GM13976 (cell line): Measurements from ENCODE around the gene TDP1.

Experiments used
- DNase-seq: peaks from one replicate; pipeline ENCODE4 v3.0.0; 2012; ENCODE audit warnings: low spot score
- CTCF ChIP-seq: IDR thresholded peaks from 2 replicates; pipeline ENCODE4 v1.5.1; 2012; ENCODE audit warnings: borderline replicate concordance, mild to moderate bottlenecking; ENCODE audit not compliant: insufficient read depth; ENCODE audit errors: extremely low read depth, missing control alignments, control extremely low read depth
- in situ Hi-C: fragments of 300-500 bp; cut with MboI; formaldehyde crosslinking; loops from one replicate; pipeline ENCODE4 v1.12.0; 2022; ENCODE audit warnings: low sequenced_read_pairs, mixed read lengths, inconsistent platforms; ENCODE audit not compliant: unreplicated experiment

TDP1 gene

DNA sequence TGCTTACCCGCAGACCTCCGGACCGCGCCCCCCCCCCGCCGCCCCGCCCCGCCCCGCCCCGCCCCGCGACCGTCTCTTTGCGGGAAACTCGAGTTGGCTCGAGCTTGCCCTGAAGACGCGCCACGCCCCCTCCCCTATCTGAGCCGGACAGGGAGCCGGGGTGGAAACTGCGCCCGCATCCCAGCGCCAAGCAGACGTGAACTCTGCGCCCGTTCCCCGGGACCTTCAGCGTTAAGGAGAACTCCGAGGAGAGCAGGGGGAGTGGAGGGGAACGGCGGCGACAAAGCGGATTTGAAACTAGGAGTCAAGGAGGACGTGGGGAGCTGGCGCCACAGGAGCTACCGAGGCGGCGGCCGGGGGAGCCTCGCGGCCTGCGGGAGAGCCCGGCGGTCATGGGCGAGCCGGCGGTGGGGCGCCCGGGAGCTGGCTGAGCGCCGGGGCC lies 106.0 kb downstream of the TDP1 start, which contains the start of gene KCNK13:
Gene KCNK13 (plus strand): TSS at position 310 of the 442 bp plus-strand sequence. CDS start 212 bp downstream, outside the sequence.
- no peak for TF ChIP-seq CTCF
- in situ Hi-C loops: no loop called here
- DNase-seq: peak; percentile 59

- peak; percentile 51 for DNase-seq
- in situ Hi-C loops: no loop called here
- no peak for TF ChIP-seq CTCF
These were observed 106.5 kb downstream of the TDP1 start for GRCh38 chr14:90062127-90062794.

GRCh38 chr14:90062822-90063539 lies 107.3 kb downstream of the TDP1 start:
- in situ Hi-C loops: no loop called here
- DNase-seq: no peak
- TF ChIP-seq CTCF: no peak

DNA sequence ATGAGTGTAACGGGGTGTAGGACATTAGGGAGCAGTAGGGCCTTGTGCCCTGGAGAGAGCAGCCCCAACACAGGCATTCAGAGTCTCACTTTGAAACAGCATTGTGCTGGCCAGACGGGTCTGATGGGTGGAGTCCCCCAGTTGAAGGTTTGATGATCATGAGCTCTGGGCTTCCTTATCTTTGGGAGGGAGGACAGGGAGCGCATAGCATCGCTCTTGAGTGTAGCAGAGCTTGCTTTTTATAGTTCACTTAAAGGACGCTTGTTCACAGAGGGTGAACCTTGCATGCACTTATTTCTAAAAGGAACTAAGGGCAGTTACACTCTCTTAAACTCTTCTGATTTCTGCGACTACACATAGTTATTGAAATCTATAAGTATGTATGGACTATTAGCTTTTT lies 116.6 kb downstream of the TDP1 start:
- in situ Hi-C loops: no loop called here
- TF ChIP-seq CTCF: no peak
- no peak for DNase-seq

DNA sequence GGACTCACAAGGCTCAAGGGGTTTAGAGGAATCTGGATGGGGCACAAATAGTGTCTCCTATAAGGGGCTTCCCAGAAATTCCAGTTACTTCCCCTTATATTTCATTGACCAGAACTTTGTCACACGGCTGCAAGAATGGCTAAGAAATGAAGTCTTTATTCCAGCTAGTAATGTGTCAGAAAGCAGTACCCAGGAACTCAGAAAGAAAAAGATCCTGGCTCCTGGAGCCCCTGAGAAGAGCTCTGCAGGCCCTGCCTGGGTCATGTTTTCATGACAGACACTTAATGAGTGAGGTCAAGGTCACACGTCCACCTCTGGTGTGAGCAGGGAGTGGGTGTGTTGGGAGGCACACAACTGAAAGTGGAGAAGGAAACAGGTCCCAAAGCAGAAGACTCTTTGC lies 123.8 kb downstream of the TDP1 start:
- in situ Hi-C loops: no loop called here

GRCh38 chr14:90087433-90087832 lies 131.7 kb downstream of the TDP1 start:
- in situ Hi-C loops: no loop called here
- DNase-seq: no peak
- TF ChIP-seq CTCF: no peak

More for the DNA sequence above, 123.8 kb downstream of the TDP1 start:
- no peak for TF ChIP-seq CTCF
- DNase-seq: no peak
